SIG-M5 treated with dmso at 0.1 percent for 504 hours (cell line): ENCODE results near the gene FOXF2.

Experiments used
- DNase-seq: peaks from one replicate; lab custom pipeline; 2025; ENCODE audit not compliant: unreplicated experiment; lab: John Stamatoyannopoulos, UW

FOXF2 gene

DNA sequence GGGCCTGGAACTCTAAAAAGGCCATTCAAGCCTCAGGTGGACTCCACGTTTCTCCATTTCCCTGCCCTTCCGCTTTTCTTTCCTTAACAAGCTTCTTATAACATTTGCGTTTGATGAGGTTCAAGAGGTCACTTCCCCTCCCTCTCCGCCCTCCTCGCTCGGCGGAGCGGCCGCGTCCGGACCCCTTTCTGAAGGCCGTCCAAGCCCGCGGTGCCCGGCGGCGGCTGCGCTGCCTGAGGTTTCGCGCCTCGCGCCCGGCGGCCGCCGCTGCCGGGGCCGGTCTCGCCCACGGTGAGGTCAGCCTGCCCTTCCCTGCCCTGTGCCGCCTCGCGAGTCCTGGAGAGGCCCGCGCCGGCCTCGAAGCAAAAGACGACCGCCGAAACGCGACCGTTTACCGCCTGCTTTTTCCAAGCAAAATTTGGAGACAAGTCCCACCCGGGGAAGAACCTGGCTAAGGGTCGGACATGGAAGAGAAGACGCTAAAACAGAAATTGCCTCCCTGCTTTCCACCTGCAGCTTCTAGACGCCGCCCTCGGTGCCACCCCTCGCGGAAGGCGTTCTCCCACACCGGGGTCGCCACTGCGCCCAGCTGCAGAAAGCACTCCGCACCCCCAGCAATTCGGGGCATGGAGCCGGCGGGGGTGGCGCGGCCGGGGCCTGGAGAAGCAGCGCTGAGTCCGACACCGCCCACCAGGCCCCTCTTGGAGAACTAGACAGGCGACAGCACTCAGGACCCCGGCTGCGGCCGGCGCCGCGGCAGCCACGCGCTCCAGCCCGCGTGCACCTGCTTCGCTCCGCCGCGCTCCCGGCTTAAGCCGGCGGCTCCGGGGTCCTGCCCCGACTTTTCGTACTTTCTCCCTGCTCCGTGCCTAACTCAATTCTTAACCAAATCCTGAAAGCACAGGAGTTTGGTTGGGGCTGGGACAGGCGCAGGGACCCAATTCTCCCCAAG, 11.0 kb upstream of the FOXF2 start:
- no peak for DNase-seq

DNA sequence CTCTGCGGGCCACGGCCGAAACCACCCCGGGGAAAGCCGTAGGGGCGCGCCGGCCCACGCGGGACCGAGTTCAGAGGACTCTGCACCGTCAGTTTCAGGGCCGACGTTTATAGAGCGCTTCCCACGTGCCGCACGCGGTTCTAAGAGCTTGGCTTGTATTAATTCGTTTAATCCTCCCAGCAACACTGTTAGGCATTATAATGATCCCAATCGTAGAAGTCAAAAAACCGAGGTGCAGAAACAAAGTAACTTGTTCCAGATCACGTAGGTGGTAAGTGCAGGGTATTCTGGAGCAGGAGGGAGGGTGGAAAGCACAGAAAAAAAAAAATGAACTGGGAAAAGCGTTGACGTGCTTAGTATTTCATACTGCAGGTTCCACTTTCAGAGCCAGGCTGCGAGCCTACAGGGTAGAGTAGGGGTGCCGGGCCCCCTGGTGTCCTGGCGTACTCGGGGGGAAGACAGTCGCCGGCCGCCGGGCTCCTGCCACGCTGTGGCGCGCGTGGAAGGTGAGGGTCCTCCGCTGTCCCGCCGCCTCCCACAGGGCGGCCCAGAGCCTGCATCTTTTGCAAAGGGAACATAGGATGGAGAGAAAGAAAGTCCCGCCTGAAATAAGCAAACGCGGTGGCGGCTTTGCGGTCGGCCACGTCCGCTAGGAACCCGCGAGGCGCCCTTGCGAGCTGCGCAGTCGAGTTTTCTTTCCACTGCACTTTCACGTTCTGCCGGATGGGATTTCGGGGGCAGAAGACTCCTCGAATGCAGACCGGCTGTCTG, 10.2 kb upstream of the FOXF2 start:
- no peak for DNase-seq

DNA sequence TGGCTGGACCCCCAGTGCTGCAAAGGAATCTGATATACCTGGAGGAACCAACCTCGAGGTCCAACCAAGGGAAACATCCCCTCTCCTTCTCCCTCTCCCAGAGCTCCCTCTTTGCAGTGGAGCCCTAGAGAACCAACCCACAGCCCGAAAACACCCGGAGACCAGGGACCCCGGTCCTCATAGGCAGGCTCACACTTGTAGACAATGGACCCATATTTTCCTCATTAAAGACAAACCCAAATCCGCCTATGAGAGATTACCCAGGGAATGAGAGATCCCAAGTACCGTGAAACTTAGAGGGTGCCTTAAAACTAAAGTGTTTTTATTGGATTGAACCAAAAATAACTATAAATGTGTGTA, 9.6 kb upstream of the FOXF2 start:
- no peak for DNase-seq

DNA sequence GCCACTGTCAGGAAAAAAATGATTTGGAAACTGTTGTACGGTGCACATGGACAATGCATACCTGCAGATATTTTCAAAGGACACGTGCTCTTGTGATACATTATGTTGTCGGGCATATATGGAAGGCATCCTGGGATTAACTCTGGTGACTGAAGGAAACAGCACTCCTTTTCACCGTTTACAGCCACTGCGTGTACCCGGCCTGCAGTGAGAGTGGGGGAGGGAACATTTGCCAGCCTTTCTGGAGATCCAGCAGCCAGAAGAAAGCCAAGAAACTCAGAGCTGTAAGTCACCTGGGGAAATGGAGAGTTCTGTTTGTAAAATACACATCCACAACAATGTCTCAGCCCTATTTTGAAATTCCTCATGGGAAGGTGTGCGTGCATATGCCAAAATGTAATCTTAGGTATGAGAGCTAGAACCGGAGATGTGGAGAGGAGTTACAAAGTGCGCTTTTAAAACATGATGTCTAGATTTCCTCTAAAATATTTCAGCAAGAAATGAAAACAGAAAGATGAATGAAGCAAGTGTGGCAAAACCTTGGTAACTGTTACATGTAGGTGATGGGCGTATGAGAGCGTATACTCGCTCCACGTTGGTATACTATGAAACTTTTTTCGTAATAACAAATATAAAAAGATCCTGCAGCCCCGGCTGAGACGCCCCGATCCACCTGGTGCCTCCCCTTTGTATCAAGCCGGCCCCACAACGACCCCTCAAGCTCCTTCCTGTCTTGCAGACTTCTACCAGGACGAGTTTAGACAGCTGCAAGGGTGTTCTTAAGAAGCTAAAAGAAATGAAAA, 8.6 kb upstream of the FOXF2 start:
- DNase-seq, result no peak

DNA sequence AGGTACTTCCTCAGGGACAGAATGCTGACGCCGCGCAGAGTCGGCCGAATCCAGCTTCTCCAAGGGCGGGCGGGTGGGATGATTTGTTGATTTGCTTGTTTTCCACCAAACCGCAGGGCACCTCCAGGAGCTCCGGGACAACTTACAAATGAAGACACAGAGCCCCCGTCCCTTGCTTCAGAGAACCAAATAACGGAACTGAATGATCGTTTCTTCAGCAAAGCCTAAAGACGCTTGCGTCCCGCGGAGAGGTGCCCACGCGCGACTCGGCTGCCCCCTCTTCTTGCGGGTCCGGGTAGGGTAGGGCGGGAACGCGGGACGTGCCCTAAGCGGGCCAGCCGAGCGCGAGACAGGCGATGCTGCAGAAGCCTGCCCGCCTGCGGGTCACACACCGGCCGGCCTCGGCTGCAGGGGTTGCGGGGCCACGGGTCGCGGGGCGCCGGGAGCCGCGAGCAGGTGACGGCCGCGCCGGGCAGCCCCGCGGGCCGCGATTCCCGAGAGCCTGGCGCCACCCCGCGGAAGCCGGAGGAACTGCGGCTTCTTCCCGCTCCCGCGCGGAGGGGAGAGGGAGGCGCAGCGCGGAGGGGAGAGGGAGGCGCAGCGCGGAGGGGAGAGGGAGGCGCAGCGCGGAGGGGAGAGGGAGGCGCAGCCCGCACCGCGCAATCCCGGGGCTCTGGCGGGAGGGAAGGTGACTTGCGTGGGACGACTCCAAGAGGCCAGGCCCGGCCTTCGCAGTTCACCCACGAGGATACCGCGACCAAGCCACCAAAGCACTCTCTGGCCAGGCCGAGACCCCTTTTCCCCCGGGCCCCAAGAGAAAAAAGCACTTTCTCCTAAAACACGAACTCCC, 7.7 kb upstream of the FOXF2 start:
- DNase-seq, result no peak

DNA sequence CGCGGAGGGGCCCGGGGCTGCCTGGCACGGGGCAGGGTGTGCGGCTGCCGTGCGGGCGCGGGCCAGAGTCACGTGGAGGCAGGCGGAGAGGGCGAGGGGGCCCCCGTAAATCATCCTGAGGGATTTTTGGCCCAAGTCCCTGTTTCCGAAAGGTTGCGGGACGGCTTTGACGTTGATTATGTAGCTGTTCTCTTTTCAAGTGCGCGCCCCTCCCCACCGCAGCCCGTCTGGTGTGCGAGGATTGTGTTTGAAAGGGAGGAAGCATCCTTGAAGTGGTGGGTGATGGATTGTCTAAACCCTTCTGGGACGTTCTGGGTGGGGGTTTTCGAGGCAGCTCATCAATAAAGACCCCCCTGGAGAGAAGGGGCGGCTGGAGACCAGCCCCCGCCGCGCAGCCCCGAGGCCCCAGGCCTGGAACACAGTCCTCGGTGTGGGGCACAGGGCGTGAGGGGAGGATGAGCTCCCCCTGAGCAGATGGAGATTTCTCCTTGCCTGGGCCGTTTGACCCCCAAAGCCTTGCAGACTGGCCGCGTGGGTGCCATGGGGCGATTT, 7.0 kb upstream of the FOXF2 start:
- DNase-seq, result no peak

DNA sequence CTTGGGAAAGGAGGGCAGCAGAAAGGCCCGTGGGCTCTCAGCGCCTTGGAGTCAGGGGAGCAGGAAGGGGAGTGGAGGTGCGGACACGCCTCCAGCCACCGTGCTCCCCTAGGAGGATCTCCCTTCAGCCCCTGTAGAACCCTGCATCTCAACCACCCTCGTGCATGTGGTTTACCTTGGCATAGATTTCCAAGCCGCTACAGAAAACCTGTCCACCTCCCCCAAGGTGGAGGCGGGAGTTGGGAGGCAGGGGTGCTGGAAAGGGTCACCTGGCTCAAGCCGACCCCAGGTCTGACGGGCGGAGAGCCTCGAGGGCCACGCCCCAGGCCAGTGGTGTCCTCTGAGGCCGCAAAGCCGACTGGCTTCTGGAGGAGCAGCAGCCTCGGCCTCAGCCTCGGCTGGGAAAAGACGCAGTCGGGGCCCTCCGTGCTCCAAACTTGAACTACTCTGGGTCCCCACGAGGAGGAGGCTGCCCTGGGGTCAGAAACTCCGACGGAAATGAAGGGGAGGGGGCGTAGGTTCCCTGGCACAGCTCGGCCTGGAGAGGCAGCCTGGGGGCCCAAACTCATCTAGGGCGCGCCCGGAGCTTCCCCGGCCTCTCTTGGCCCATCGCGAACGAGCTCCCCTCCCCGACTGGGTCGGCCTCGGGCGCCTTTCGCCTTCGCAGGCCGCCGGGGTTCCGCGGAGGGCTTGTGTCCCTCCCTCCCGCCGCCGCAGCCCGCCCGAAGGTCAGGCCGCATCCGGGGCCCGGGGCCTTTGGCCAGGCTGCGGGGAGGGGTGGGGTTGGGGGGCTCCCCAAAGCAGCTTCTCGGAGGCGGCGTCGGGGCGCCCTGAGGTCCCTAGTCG, 6.3 kb upstream of the FOXF2 start:
- no peak for DNase-seq

DNA sequence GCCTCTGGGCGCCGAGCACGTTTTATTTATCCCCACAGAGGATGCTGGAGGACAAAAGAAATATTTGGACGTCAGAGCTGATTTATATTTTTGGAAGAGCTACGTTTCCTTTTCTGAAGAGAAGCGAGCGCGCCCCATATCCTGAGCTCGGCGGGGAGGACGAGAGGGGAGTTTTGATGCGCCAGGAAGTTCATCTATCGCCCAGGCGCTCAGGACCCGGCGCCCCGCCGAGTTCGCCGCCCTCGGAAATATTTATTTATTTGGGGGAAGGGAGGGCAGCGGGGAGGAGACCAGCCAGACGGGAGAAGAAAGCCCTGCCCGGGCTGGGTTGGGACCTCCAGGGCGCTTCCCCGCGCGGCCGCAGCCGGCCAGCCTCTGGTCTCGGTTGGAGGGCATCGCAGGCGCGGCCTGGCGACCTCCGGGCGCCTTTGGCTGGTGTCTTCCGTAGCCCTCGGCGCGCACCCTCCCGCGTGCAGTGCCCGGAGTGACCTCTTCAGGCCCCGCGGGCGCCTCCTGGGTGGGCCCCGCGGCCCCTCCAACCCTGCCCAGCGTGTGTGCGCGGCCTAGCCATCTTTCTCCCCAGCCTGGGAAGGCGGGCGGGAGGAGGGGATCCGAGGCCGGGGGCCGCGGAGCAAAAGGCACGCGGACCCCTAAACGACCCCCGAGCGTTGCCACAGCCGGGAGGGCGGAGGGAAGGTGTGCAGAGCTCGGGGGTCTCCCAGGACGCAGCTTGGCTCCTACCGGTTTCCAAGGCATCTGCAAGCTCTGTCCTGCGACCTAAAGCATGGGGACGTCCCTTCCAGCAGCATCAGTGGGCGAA, 5.4 kb upstream of the FOXF2 start:
- no peak for DNase-seq

DNA sequence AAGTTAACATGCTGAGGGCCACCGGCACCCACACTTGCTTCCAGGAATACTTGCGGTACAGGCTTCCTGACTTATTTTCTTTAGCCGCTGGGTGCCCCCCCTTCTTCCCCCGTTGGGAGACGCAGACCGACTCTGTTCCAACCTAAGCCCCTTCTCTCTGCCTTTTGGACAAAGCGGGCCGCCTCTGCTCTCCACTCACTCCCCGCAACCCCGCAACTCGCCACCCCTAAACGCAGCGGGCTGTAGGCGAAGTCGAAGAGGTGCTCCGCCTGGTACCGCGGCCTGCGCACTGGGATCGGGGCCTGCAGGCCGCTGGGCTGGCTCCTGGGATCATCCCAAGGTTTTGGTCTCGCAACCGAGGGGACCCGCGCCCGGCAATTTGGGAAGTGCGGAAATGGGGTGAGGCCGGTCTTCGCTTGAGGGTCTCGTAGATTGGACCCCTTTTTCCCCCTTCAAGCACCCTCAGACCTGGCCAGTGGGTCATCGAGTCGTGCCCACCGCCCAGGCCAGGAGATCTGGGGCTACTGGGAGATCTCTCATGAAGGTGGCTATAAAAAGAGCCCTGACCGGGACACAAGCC, 4.7 kb upstream of the FOXF2 start:
- no peak for DNase-seq

DNA sequence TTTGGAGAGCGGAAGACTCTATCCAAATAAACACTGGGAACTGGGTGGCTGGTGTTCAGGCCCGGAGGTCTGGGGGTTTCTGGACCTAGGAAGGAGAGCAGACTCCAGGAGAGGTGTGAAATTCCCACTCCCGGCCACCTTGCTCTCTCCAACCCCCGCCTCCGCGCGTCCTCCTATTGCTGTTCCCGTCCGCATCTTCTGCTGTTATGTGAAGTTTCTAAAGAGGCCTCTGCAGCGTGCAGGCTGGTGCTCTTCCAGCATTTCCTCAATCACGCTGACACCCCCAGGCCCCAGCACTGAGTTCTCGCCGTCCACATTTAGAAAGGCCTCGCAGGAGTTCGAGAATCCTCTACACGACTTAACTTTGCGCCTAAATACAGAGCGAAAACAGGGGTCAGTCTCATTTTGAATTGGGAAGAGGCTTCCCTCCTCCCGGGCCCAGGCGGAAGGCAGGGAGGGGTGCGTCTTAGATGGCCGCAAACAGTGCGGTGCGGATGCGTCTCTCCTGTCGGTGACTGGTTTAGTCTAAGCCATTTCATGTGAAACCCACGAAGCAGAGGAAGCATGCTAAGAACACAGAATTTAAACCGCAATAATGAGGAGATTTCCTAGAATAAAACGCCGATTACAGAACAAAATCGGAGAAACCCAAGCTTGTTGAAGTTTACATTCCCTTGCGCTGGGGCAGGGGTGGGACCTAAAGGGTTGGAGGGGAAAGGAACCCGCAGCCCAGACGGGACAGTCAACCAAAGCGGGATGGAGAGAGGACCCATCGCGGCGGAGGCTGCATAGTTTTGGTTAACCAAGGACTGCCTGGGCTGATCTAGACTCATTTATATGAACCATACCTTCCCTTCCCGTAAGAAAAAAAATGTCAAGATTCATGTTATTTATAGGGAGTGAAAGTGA, 4.0 kb upstream of the FOXF2 start:
- DNase-seq, result no peak

DNA sequence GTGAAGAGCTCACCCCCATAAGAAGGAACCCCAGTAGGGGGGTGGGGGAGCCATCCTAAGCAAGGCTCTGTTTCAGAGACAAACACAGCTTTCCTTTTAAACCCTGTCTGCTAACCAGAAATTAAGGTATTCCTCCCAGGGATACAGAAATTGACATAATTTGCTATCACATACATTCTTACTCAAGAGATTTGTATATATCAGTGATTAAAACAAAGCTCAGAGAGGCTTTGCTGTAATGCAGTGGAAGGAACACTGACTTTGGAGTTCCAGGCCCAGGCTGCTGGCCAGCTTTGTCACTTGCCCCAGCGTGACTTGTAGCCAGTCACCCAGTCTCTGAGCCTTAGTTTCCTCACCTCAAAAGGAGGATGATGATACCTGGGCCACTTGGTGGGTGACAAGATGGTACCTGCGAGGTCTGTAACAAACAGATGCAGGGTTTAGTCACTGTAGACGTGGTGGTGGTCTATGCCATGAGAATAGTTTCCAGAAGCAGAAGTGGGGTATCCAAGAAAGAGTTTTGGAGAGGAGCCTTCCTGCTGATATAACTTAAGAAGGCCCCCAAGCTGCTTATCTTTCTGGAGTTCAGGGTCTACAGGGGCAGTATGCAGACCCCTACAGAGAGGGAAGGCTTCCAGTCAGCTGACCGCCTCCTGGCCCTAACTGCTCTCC, 3.2 kb upstream of the FOXF2 start:
- no peak for DNase-seq

DNA sequence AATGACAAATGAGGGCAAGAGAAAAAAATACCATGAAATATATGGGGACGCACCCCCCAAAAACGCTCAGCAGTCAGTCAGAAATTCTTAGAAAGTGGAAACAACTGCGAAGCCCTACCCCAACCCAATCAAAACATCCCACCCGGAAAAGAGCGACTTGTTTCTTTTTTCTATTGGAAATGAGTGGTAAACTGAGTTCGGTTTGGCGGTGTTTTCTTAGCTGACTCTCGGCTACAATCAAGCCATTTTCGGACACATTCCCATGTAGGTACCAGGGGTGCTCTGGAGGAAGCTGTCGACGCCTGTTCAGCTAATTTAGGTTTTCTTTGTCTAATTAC, 1.9 kb upstream of the FOXF2 start:
- no peak for DNase-seq

DNA sequence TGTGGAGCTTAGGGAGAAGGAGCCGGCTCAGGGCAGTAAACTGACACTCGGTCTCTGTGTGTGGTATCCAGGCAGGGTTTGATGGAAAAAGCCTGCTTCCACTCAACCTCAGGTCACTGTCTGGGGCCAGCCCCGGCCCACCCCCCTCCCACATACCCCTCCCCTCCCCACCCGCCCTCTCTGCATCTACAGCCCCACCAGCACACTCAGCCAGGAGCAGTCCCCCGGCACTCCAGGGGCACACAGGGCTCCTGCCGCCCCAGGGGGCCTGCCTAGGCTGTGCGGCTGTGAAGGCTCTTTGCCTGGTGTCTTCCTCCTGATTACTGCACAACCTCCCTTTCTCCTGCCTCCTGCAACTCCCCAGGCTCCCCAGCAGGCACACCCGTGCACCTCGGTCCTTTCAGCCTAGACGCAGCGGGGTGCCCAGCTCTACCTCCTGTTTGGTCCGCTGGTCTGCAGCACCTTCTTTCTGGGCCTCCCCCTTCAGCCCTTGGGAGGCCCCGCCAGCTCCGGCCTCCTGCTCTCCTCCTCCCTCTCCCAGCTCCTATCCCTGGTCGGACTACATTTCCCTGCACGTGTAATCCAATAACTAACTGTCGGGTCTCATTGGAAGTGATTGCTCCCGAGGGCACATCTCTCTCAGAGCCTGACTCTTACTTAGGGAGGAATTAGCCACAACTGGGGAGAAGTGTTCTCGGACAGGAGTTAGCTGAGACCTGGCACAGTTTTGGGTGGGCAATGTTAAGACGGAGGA, 1.3 kb upstream of the FOXF2 start:
- no peak for DNase-seq

DNA sequence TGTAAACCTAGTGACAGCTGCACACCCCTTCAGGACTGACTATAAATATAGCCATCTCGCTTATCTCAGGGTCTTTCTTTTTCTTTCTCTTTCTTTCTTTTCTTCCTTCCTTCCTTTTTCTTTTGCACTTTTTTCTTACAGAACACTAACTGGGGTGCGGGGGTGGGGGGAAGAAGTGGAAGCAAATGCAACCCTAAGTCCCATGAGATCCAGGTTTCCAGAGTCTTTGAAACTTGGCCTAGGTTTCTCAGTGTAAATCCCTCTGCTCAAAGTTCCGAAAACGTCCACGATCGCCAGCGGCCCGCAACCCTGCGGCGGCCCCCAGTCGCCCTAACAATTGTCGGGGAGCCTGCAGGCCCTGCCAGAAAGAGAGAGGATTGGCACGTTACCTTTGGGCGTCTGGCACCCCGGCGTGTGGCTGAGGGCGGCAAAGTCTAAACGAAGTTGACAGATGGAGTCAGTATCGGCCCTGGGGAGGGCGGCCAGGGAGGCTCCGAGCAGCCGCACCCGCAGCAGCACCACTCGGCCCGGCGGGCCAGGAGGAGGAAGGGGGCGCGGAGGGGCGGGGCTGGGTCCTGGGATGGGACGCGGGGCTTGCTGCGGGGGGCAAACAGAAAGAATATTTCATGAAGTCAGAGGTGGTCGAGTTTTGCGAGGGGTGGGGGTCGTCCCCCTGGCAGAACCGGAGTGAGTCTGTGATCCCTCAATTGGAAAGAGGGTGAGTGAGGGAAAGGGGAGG, 577 bp upstream of the FOXF2 start:
- DNase-seq, result no peak
